Measurements from ENCODE around the gene CD300LF.

Gene CD300LF

DNA sequence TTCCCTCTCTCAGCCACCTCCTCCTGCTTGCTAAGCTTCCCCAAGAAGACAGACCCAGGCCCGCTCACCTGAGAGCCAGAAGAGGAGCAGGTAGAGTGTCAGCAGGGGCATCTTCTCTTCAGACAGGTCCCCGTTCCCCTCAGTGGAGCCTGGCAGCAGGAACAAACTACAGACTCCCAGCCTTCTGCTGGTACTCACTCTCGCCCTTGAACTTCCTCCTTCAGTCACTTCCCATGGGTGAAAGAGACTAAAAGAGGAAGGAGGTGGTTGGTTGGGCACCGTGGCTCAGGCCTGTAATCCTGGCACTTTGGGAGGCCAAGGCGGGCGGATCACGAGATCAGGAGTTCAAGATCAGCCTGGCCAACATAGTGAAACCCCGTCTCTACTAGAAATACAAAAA is at the start of gene CD300LF:
TSS of gene CD300LF (minus strand) at position 168 of the 400 bp plus-strand sequence. CDS start at position 111, 57 bp downstream.
- DNase-seq (ENCODE audit: low spot score) = no peak

DNA sequence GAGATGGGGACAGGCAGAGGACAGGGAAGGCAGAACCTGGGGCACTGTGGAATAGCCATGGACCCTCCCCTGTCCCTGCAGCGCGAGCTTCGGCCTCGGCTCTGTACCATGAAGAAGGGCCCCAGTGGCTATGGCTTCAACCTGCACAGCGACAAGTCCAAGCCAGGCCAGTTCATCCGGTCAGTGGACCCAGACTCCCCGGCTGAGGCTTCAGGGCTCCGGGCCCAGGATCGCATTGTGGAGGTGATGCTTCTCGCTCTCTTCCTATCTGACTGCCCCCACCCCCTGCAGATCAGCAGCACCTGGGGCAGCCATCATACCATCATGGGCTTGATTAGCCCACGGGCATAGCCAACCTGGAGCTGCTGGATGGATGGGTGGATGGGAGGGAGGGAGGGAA is 49.2 kb upstream of the CD300LF start:
- DNase-seq (ENCODE audit: low spot score) = no peak

DNA sequence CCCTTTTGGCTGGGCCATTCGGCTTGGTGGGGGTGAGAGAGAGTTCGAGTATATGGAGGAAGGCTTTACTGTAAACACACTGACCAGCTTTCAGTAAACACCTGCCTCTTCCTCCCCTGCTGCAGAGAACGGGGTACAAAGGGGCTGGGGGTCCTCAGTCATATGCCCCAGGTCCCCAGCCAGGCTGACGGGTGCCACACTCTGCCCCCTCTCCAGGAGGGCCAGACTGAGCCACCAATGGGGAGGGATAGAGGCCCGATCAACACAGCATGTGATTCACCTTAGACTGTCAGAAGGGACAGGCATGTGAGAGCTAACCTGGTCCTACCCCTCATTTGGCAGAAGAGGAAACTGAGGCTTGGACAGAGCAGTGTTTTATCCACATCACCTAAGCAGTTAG is 48.7 kb upstream of the CD300LF start:
- DNase-seq (ENCODE audit: low spot score) = no peak

DNA sequence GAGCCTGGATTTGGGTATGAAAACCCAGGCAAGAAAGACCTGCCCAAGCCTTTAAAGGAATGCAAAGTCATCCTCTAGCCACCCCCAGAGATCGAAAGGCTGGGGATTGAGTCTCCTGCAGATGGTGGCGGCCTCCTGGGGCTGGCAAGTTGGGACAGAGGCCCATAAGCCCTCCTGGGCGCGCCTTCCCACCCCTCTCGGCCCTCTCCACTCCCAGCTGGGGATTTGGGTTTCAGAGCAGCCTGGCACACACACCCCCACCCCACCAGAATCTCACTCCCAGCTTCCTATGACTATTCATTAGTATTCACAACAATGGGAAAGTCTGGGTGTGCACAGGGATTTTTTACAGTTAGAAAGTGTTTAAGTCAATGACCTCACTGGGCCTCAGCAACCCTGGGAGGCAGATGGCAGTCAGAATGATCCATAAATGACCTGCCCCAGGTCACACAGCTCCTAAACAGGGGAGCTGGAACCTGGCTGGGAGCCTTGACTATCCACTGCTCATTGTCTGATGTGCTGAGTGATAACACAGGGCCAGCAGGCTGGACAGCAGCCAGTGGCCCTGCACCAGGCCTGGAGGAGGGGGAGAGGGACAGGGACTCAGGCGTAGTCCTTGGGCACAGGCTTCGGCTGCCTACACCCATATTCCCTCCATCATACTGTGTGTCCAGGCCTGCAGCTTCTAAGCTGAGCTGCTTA is 47.8 kb upstream of the CD300LF start:
- no peak for DNase-seq (ENCODE audit: low spot score)

DNA sequence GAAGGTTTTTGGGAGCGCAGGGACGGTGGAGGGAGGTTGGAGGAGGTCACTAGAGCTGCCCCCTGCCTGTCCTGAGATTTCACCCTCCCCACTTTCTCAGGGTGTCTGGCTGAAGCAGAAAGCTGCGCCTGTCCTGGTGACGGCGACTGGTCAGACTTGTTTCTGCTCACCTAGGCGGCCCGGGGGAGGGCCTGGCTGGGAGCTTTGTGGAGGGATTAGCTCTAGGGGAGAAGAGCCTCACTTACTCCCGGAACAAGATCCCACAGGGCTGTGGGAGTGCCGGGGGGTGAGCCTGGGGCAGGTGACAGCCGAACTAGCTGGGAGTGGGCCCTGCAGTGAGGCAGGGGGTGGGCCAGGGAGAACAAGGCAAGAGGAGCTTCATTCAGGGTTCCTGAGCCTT is 47.2 kb upstream of the CD300LF start:
- DNase-seq (ENCODE audit: low spot score) = no peak

DNA sequence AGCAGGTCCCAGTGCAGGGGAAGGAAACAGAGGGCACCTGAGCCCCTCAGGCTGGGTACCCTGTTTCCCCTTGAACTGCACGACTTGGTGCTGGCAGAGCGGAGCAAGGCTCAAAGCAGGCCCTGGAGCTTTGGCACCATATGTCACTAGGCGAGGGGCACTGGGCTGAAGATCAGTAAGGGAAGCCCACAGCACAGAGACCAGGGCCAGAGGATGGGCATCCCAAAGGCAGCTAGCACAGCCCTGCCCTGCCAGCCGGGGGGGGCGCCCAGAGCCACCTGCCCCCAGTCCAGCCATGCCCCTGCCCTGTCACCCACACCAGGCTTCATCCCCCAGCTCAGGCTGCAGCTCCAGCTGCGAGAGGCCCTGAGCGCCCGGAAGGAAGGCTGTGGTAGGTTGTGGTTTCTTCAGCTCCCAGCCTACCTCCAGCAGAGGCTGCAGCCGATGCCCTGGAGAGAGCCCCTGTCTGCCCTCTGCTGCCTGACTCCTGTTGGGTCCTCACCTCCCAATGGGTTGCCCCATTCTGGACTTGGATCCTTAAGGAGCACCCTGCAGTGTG is 46.6 kb upstream of the CD300LF start:
- DNase-seq (ENCODE audit: low spot score) = no peak

DNA sequence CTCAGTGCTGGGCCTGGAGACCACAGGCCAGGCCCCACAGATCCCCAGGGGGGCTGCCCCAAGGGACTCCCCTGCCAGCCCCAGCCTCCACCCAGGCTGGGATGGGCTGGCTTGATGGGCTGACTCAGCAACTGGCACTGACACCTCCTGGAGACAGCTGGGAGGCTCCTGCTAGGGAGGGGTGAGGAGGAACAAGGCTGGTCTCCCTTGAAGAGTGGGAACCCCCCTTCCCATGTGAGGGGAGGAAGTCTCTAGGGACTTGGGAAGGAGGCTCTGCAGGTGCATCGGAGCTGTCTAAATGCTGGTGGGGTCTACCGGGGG is 46.1 kb upstream of the CD300LF start:
- DNase-seq (ENCODE audit: low spot score) = peak; percentile 60

DNA sequence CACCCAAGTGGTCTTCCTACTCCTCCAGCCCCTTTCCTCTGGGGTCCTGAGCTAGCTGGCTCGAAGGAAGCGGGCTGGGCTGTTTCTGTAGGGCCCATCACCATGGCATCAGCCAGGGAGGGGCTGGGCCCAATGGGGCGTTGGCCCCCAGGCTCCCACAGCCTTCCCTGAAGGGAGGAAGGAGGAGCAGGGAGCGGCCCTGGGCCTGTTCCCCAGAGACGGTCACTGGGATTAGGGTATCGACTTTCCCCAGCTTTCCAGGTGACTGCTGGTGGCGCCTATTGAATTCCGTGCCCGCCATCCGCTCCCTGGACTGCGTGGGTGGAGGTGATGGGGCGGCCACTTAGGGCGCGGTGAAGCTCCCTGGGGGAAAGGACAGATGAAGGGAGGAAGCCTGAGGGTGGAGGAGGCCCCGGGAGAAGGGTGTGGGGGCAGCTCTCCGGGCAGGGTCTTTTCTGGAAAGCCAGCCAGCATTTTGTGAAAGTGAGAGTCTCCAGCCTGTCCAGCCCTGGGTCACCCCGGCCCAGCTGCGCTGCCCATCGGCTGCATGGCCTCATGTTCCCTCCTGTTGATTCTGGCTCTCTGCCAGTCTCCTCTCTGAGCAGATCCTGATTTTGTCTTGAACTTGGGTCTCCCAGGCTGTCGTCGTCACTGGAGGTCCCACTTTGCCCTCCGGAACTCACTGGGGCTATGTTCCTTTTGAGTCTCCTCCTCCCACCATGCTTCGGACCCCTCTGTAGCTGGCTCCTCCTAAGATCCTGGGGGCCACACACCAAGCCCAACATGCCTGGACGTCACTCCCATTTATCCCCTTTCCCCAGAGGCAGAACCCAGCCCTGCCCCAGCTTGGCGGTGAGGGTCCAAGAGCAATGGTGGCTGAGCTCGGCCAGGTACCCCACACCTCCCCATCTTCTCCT is 45.5 kb upstream of the CD300LF start:
- no peak for DNase-seq (ENCODE audit: low spot score)

DNA sequence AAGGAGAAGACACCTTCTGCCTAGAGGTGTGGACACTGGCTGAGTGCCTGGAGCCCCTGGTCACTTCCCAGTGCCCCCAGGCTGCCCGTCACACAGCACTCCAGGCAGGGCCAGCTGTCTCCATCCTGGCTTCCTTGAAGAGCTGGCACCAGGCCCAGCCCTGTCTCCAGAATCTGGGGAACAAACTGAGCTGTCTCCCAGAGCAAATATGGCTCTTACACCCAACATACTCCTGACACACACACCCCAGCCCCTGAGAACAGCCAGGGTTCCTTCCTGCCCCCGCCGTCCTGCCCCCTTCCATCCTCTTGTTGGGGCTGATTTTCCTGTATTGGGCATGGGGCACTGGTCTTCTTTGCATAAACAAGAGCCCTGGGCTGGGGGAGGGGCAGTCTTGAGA is 44.8 kb upstream of the CD300LF start:
- DNase-seq (ENCODE audit: low spot score) = no peak

DNA sequence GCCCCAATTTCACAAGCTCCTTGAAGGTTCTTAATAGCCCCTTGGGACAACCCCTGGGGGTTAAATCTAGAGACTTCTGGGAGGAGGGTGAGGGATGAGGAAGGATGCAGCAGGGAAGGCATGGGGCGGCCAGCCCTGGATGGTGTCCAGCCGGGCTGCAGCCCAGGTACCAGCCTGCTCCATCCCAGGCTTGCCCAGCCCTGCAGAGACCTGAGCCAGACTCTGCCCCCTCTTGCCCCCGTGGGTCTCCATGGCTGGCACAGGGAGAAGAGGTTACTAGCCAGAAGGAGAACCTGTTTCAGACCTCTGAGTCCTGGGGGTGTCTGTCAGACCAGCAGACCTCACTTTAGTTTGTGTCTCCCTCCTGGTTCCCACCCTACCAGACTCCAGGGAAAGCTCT is 44.2 kb upstream of the CD300LF start:
- DNase-seq (ENCODE audit: low spot score) = no peak

DNA sequence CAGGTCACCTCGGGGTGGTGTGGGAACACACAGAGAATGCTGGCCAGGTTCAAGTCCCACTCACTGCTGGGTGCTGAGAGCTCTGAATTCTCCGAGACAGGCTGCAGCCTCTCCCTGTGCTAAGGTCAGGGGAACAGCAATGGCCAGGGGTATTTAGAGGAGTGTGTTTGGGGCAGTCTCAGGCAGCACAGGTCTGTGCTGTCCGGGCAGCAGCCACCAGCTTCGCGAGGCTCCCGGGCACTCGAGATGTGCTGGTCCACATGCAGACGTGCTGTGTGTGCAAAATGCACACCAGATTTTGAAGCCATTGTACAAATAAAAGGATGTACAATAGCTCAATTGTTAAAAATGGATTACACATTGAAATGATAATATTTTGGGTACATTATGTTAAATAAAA is 42.8 kb upstream of the CD300LF start:
- no peak for DNase-seq (ENCODE audit: low spot score)

DNA sequence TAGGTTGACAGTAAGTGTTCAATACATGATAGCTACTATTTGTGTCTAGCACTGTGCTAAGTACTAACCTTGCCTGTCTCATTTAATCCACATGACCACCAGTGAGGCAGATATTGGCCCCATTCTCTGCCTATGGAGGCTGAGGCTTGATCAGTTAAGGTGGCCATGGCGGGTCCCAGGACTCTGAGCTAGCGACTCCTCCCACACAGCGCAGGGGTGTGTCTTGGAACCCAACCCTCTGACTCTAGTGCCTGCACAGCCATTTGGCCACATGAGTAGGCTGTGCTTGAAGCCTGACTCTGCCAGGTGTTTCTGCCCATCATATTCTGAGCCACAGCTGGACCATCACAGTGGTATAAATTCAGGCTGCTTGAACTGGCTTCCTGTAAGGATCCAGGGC is 42.1 kb upstream of the CD300LF start:
- peak; percentile 71 for DNase-seq (ENCODE audit: low spot score)

DNA sequence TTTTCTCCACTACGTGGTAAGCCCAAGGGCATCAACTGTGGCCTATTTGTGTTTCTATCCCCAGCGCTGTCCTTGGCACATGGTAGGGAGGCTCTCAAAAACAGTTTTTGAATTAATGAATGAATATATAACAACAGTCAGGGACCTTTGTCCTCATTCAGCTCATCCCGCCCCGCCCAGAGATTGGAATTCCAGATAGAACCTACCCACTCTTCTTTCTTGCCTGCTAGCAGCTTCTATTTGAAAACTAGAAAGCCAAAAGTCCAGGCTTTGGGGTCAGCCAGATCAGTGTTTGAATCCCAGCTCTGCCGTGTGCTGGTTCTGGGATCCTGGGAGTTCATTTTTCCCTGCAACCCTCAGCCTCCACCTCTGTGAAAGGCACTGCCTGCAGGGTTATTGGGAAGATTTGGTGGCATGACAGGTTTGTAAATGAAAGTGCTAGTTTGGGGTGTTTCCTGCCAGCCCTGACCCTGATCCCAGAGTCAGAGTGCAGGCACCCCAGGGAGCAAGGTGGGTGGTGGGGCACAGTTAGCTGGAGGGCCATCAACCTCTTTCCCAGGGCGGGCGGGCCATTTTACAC is 40.2 kb upstream of the CD300LF start:
- DNase-seq (ENCODE audit: low spot score) = no peak

DNA sequence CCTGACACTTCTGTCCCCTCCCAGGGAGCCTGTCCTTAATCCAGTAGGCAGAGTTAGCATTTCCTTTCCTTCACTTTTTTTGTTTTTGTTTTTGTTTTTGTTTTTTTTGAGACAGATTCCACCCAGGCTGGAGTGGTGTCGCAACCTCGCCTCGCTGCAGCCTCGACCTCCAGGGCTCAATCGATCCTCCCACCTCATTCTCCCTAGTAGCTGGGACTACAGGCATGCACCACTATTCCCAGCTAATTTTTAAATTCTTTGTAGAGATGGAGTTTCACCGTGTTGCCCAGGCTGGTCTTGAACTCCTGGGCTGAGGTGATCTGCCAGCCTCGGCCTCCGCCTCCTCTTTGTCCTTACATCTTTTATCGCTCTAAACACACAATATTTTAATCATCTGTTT is 39.7 kb upstream of the CD300LF start:
- DNase-seq (ENCODE audit: low spot score) = no peak

DNA sequence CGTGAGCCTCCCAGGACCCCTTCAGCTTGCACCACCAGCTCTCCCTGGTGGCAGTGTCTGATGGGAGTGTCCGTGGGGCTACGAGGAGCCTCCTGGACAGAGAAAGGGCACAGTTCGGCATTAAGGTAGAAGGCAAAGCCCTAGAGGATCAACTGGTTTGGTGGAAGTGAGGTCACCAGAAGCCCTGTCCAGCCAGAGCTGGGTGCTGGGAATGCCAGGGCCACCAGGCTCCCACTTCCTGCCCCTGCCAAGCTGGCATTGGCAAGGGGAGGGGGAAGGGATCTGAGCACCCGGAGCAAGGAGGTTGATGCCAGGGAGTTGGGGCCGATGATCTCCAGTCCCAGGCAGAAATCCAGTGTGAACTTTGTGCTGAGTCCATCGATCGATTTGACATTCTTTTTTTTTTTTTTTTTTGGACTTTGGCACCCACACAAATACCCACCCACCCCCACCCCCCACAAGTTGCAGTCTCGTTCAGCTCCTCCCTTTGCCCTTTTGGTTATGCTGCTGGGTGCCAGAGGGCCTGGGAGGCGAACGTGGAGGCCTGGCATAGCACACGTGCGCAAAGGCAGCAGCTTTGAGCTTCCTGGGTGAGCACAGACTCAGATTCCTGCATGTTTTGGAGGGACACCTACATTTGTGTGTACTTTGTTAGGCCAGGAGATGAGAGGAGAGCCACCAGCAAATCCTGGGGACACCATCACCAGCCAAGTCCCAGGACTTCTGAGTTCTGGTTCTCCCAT is 37.8 kb upstream of the CD300LF start:
- no peak for DNase-seq (ENCODE audit: low spot score)

DNA sequence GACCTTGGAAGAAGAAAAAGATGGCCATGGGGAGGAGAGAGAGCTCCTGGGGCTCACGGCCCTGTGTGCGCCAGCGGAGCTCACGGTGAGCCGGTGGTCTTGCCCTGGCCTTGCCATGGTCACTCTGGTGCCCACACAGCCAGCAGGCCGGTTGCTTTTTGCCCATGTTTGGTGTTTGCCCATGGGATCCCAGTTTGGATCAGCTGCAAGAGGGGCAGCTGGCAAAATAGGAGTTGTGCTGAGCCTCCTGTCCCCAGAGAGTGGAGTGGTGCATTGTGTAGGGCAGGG is 37.3 kb upstream of the CD300LF start:
- no peak for DNase-seq (ENCODE audit: low spot score)

DNA sequence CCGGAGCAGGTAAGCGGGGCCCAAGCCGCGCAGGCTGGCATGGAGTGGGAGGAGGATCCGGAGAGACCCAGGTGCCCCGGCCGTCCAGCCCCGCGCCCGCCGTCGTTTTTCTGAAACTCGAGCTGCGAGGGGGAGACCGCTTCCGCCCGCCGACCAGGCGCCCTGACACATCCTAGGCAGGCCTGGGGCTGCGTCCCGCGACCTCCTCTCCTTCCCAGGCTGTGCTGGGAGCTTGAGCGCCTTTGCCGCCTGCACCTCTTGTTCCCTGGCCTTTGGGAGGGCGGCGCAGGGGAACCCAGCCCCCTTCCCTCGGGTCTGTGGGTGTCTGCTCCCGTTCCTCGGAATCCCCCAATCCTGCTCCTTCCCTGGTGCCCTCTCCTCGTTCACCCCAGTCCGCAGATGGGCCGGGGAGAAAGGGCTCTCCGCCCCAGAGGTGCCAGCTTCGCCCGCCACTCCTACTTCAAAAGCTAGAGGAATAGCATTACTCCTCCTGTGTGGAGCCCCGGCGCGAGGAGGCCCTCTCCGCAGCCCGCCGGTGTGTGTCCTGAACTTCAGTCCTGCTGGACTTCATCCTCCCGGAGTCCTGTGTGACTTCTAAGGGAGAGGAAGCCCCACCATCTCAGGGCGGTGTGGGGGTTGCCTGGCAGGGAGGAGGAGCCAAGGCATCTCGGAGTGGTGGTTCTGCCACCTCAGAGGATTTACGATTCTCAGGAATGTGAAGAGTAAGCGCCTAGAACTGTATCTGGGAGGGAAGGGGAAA is 36.7 kb upstream of the CD300LF start:
- DNase-seq (ENCODE audit: low spot score) = no peak

DNA sequence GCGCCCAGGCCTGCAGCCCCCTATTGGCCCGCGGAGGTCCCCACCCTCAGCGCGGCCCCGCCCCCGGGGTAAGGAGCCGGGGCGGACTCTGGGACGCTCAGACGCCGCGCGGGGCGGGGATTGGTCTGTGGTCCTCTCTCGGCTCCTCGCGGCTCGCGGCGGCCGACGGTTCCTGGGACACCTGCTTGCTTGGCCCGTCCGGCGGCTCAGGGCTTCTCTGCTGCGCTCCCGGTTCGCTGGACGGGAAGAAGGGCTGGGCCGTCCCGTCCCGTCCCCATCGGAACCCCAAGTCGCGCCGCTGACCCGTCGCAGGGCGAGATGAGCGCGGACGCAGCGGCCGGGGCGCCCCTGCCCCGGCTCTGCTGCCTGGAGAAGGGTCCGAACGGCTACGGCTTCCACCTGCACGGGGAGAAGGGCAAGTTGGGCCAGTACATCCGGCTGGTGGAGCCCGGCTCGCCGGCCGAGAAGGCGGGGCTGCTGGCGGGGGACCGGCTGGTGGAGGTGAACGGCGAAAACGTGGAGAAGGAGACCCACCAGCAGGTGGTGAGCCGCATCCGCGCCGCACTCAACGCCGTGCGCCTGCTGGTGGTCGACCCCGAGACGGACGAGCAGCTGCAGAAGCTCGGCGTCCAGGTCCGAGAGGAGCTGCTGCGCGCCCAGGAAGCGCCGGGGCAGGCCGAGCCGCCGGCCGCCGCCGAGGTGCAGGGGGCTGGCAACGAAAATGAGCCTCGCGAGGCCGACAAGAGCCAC is 36.0 kb upstream of the CD300LF start, which contains the start of gene NHERF1:
TSS of gene NHERF1 (plus strand) at position 100 of the 750 bp plus-strand sequence. CDS start at position 319, 219 bp downstream.
- peak; percentile 94 for DNase-seq (ENCODE audit: low spot score)

DNA sequence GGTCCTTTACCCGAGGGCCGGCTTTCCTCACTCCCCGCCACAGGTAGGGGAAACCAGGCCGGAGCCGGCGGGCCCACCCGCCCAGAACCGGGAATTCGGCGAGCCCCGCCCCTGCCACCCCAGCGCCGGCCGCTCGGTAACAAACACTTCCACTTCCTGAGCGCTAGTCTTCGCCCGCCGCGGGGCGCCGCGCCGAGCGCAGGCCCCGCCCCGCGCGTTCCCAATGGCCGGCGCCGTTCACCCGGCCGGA is 35.5 kb upstream of the CD300LF start:
- DNase-seq (ENCODE audit: low spot score) = no peak

DNA sequence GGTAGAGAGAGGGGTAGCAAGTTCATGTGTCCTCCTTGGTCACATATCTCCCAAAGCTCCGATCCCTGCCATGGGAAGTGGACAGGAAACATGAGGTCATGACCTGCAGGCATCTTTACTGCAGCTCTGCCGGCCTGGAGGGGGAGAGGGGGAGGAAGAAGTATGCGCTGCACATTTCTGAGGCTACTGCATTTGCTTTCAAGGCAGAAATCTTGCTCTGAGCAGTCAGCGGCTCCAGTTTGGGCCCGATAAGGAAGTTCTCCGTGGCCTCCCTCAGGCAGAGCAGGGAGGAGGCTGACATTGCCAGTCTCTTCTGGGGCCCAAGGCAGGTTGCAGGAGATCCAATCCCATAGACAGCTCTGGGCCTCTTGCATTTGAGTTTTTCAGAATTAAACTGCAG is 34.2 kb upstream of the CD300LF start:
- DNase-seq (ENCODE audit: low spot score) = peak; percentile 37

DNA sequence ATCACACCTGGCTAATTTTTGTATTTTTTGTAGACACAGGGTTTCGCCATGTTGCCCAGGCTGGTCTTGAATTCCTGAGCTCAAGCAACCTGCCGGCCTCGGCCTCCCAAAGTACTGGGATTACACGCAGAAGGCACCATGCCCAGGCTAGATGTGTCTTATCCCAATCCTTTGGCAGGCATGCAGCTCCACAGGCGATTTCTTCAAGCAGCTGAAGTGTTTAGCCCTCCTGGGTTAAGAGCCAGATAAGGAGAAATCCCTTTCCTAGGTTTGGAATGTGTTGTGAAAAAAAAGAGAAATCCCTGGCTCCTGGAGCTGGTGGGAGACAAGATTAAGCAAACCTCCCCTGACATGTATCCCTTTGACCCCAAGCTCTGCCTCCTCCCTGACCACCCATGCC is 33.7 kb upstream of the CD300LF start:
- DNase-seq (ENCODE audit: low spot score) = no peak
